ENCODE results near the gene ABCC6. TPM values are rescaled to one million over a fixed set of nuclear protein-coding genes. Genes with fewer than 3 reads are reported as not detected.

The ABCC6 gene
- total RNA-seq, 1 donor: 0.36 TPM

- TF ChIP-seq CTCF (IDR thresholded peaks at IDR 0.05; ENCODE audit: extremely low read depth, low read depth, low read length): no peak
- no peaks in the 10 kb centered on the region for H4K20me1 ChIP-seq (ENCODE audit: insufficient read depth, low read length)
- H2AFZ ChIP-seq (ENCODE audit: low read length): no peak overlapping the region
- H3K27me3 ChIP-seq (ENCODE audit: insufficient read depth, low read length): peaks cover 6% of the 10 kb centered on the region
- H3K36me3 ChIP-seq (ENCODE audit: insufficient read depth, low read length): no peaks in the 10 kb centered on the region
- no peaks in the 10 kb centered on the region for H3K79me2 ChIP-seq (ENCODE audit: insufficient read depth, low read length)
- no peak overlapping the region for H3K27ac ChIP-seq (ENCODE audit: low read depth, low read length)
- no peaks in the 10 kb centered on the region for H3K9me3 ChIP-seq (ENCODE audit: low read depth, low read length)
- no peak overlapping the region for H3K4me2 ChIP-seq (ENCODE audit: insufficient read depth, low read length)
- H3K4me1 ChIP-seq (ENCODE audit: insufficient read depth, low read length): no peaks in the 10 kb centered on the region
- no peak for DNase-seq (ENCODE audit: insufficient read length, low spot score, missing footprints)
- H3K4me3 ChIP-seq (ENCODE audit: insufficient read depth, low read length): no peak overlapping the region
These were observed 56.3 kb downstream of the ABCC6 start for GRCh38 chr16:16166949-16167348.

- Histone ChIP-seq H3K4me1 (ENCODE audit: insufficient read depth, low read length) (no peaks in the 10 kb centered on the region), H3K9me3 (ENCODE audit: low read depth, low read length) (no peaks in the 10 kb centered on the region), H3K4me2 (ENCODE audit: insufficient read depth, low read length) (no peak overlapping the region), H2AFZ (ENCODE audit: low read length) (no peak overlapping the region), H3K4me3 (ENCODE audit: insufficient read depth, low read length) (no peak overlapping the region), H3K27me3 (ENCODE audit: insufficient read depth, low read length) (peaks cover 6% of the 10 kb centered on the region), H3K27ac (ENCODE audit: low read depth, low read length) (no peak overlapping the region), H4K20me1 (ENCODE audit: insufficient read depth, low read length) (no peaks in the 10 kb centered on the region), H3K36me3 (ENCODE audit: insufficient read depth, low read length) (no peaks in the 10 kb centered on the region), H3K79me2 (ENCODE audit: insufficient read depth, low read length) (no peaks in the 10 kb centered on the region)
- DNase-seq (ENCODE audit: insufficient read length, low spot score, missing footprints): no peak
- TF ChIP-seq CTCF (IDR thresholded peaks at IDR 0.05; ENCODE audit: extremely low read depth, low read depth, low read length): no peak
These were observed 57.2 kb downstream of the ABCC6 start for GRCh38 chr16:16166085-16166484.

GRCh38 chr16:16164243-16164642, 59.1 kb downstream of the ABCC6 start:
- Histone ChIP-seq H3K4me3 (ENCODE audit: insufficient read depth, low read length) (no peak overlapping the region), H4K20me1 (ENCODE audit: insufficient read depth, low read length) (no peaks in the 10 kb centered on the region), H3K9me3 (ENCODE audit: low read depth, low read length) (peaks cover 4% of the 10 kb centered on the region), H3K36me3 (ENCODE audit: insufficient read depth, low read length) (no peaks in the 10 kb centered on the region), H3K4me2 (ENCODE audit: insufficient read depth, low read length) (no peak overlapping the region), H3K27ac (ENCODE audit: low read depth, low read length) (no peak overlapping the region), H3K27me3 (ENCODE audit: insufficient read depth, low read length) (peaks cover 6% of the 10 kb centered on the region), H3K4me1 (ENCODE audit: insufficient read depth, low read length) (no peaks in the 10 kb centered on the region), H2AFZ (ENCODE audit: low read length) (no peak overlapping the region), H3K79me2 (ENCODE audit: insufficient read depth, low read length) (no peaks in the 10 kb centered on the region)
- TF ChIP-seq CTCF (IDR thresholded peaks at IDR 0.05; ENCODE audit: extremely low read depth, low read depth, low read length): no peak
- no peak for DNase-seq (ENCODE audit: insufficient read length, low spot score, missing footprints)

- H3K27ac ChIP-seq (ENCODE audit: low read depth, low read length): no peak overlapping the region
- no peaks in the 10 kb centered on the region for H3K79me2 ChIP-seq (ENCODE audit: insufficient read depth, low read length)
- peaks cover 6% of the 10 kb centered on the region for H3K27me3 ChIP-seq (ENCODE audit: insufficient read depth, low read length)
- TF ChIP-seq CTCF (IDR thresholded peaks at IDR 0.05; ENCODE audit: extremely low read depth, low read depth, low read length): no peak
- no peak overlapping the region for H3K4me2 ChIP-seq (ENCODE audit: insufficient read depth, low read length)
- no peak for DNase-seq (ENCODE audit: insufficient read length, low spot score, missing footprints)
- H3K9me3 ChIP-seq (ENCODE audit: low read depth, low read length): peaks cover 7% of the 10 kb centered on the region
- H3K4me3 ChIP-seq (ENCODE audit: insufficient read depth, low read length): no peak overlapping the region
- H3K36me3 ChIP-seq (ENCODE audit: insufficient read depth, low read length): no peaks in the 10 kb centered on the region
- no peaks in the 10 kb centered on the region for H3K4me1 ChIP-seq (ENCODE audit: insufficient read depth, low read length)
- no peaks in the 10 kb centered on the region for H4K20me1 ChIP-seq (ENCODE audit: insufficient read depth, low read length)
- H2AFZ ChIP-seq (ENCODE audit: low read length): no peak overlapping the region
These were observed 59.7 kb downstream of the ABCC6 start for GRCh38 chr16:16163571-16163970.
